Activated T-helper 2 cell treated with anti-CD3 and anti-CD28 coated beads, Interferon-gamma antibody, Interleukin-2, Interleukin-4, amounts not matched to agents 10 μg/mL and 5 μg/mL and 100 μg/mL, durations not matched to agents 14 hours and 24 hours and 36 hours (primary cell): Measurements from ENCODE around the gene ARHGDIG. TPM values are rescaled to one million over a fixed set of nuclear protein-coding genes. Genes with fewer than 3 reads are reported as not detected.
A peak's percentile ranks its signal among the peaks of the same experiment; 100 is the strongest.
"Not testable (repeated sequence)": the region's sequence is repeated elsewhere in the genome, so short reads cannot be mapped to it uniquely, and the experiment has no call there.

Experiments used
- DNase-seq: peaks from one replicate; pipeline ENCODE4 v3.0.0; 2021; ENCODE audit warnings: low spot score
- H3K27ac Mint-ChIP-seq: one replicate; pipeline ENCODE4 v1.8.0; 2021; ENCODE audit warnings: mixed read lengths
- H3K27me3 Mint-ChIP-seq: one replicate; pipeline ENCODE4 v1.8.0; 2021; ENCODE audit warnings: low read depth, mixed read lengths
- H3K36me3 Mint-ChIP-seq: one replicate; pipeline ENCODE4 v1.8.0; 2021; ENCODE audit warnings: low read depth, mixed read lengths
- H3K4me1 Mint-ChIP-seq: one replicate; pipeline ENCODE4 v1.8.0; 2021; ENCODE audit warnings: low read depth, mixed read lengths
- H3K4me3 Mint-ChIP-seq: one replicate; pipeline ENCODE4 v1.8.0; 2021; ENCODE audit warnings: low read depth, mild to moderate bottlenecking, moderate library complexity, mixed read lengths
- H3K9me3 Mint-ChIP-seq: one replicate; pipeline ENCODE4 v1.8.0; 2021; ENCODE audit warnings: mixed read lengths
- intact Hi-C: fragments of 100-400 bp; cut with micrococcal nuclease; formaldehyde crosslinking; loops from one replicate; pipeline ENCODE4 v1.15.1; 2023
- total RNA-seq: library from RNA; stranded (reverse); gene quantifications from 2 replicates; pipeline ENCODE4 v1.2.3, GENCODE V29; 2022

Gene ARHGDIG
- total RNA-seq, 1 donor from 2014 or later = 0.82 TPM

DNA sequence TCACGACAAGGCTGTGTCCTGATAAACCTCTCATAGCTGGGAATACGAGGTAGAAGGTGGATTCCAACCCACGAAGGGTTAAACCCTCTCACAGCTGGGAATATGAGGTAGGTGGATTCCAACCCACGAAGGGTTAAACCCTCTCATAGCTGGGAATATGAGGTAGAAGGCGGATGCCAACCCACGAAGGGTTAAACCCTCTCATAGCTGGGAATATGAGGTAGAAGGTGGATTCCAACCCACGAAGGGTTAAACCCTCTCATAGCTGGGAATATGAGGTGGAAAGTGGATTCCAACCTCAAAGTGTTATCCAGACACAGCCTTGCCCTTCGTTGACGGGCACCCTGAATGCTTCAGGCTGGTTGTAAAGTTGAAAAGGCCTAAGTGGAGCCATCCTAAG, 41.1 kb downstream of the ARHGDIG start:
- H3K9me3 Mint-ChIP-seq = no peaks in the 10 kb centered on the region
- H3K27me3 Mint-ChIP-seq = no peaks in the 10 kb centered on the region
- no peak overlapping the region for H3K27ac Mint-ChIP-seq
- H3K4me3 Mint-ChIP-seq = no peak overlapping the region
- H3K36me3 Mint-ChIP-seq = peaks cover 23% of the 10 kb centered on the region
- peaks cover 49% of the 10 kb centered on the region for H3K4me1 Mint-ChIP-seq
- DNase-seq = no peak
- intact Hi-C loops = no loop called here

- intact Hi-C loops = no loop called here
- Mint-ChIP-seq H3K4me1 (peaks cover 48% of the 10 kb centered on the region), H3K27ac (no peak overlapping the region)
Observed at GRCh38 chr16:322476-323143, 42.2 kb downstream of the ARHGDIG start.

GRCh38 chr16:324201-324450, 43.7 kb downstream of the ARHGDIG start:
- Mint-ChIP-seq H3K27ac (no peak overlapping the region), H3K27me3 (no peaks in the 10 kb centered on the region), H3K4me1 (peaks cover 34% of the 10 kb centered on the region), H3K36me3 (peaks cover 8% of the 10 kb centered on the region), H3K9me3 (no peaks in the 10 kb centered on the region), H3K4me3 (peak overlapping the region; percentile 37)
- no peak for DNase-seq
- intact Hi-C loops = no loop called here

More at GRCh38 chr16:322476-323143, 42.2 kb downstream of the ARHGDIG start:
- Mint-ChIP-seq H3K4me3 (no peak overlapping the region), H3K9me3 (no peaks in the 10 kb centered on the region), H3K36me3 (peaks cover 22% of the 10 kb centered on the region), H3K27me3 (no peaks in the 10 kb centered on the region)
- DNase-seq = no peak

DNA sequence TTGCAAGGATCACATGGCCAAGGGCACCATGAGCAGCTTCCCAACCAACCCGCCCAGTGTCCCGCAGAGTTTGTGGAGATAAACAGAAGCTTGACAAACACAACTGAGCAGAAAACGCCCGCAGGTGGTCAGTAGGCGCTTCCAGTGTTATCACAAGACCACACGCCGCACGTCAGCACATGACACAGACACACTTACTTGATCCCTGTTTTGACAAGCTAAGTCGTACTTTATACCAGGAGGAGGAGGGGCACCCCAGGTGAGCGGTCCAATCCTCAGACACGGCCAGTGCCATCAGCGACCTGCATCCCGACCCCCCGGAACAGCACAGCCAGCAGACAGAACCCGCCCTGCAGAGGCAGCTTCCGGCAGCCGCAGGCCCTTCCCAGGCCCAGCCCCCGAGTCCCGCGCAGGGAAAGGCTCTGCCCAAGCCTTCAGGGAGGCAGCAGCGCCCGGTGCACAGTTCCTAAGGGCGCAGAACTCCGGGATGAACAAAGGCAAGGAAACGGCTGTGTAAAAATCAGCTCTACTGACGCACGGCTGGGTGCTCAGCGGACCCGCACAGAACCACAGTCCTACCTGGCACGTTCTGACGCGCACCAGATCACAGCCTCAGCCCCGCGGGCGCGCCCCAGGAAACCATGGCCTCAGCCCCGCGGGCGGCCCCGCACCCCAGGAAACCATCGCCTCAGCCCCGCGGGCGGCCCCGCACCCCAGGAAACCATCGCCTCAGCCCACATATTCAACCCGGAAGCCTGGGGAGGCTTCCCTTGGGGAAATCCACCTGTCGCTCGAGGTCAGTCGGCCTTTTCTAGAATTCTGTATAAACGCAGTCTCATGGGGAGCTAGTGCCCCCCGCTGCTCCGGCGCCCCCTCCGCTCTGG, 44.3 kb downstream of the ARHGDIG start:
- Mint-ChIP-seq H3K4me3 (peak overlapping the region; percentile 37), H3K36me3 (peaks cover 6% of the 10 kb centered on the region), H3K27ac (peak overlapping the region; percentile 47), H3K4me1 (peaks cover 32% of the 10 kb centered on the region), H3K27me3 (no peaks in the 10 kb centered on the region), H3K9me3 (no peaks in the 10 kb centered on the region)
- intact Hi-C loops = no loop called here
- DNase-seq = peak; percentile 71

DNA sequence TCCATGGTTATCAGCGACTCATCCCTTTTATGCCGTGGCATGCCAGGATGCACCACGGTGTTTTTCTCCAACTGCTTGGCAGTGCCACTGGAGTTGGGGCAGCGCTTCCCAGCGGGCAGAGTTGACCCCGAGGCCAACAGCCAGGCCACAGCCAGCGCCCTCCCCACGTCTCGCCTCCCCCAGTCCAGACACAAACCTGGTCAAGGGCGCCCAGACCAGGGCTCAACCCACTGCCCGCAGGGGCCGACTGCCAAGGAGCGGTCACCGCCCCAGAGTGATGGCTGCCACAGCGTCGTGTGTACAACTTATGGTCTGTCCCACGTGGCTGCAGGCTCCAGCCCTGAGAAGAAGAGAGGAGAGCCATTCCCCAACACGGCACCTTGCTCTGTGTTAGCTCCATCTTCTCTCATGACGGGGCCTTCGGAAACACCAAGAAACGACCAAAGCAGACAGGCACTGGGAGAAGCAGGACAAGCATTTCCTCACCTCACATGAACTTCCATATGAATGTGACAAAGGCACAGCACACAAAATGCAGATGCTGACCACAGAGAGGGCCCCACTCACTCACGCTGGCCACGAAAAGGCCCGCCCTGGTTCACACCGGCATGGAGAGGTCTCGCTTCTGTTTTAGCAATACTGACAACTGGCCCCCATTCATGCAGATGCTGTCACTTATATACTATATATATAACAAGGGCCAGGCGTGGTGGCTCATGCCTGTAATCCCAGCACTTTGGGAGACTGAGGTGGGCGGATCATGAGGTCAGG, 45.2 kb downstream of the ARHGDIG start:
- intact Hi-C loops = no loop called here
- Mint-ChIP-seq H3K27me3 (no peaks in the 10 kb centered on the region), H3K27ac (peak overlapping the region; percentile 13), H3K4me3 (peak overlapping the region; percentile 34), H3K4me1 (peaks cover 29% of the 10 kb centered on the region), H3K9me3 (no peaks in the 10 kb centered on the region), H3K36me3 (peaks cover 5% of the 10 kb centered on the region)
- DNase-seq = no peak

- Mint-ChIP-seq H3K27ac (no peak overlapping the region), H3K9me3 (no peaks in the 10 kb centered on the region), H3K4me3 (no peak overlapping the region), H3K4me1 (peaks cover 27% of the 10 kb centered on the region), H3K27me3 (no peaks in the 10 kb centered on the region), H3K36me3 (peaks cover 7% of the 10 kb centered on the region)
- no peak for DNase-seq
- intact Hi-C loops = no loop called here
Observed at GRCh38 chr16:330741-331140, 50.4 kb downstream of the ARHGDIG start.

- DNase-seq, H3K36me3 Mint-ChIP-seq, intact Hi-C loops, H3K27me3 Mint-ChIP-seq, H3K4me3 Mint-ChIP-seq, H3K9me3 Mint-ChIP-seq, H3K27ac Mint-ChIP-seq: not testable (repeated sequence)
- H3K4me1 Mint-ChIP-seq = peaks cover 29% of the 10 kb centered on the region
Observed at GRCh38 chr16:331181-331814, 50.9 kb downstream of the ARHGDIG start.

Other genes with a start within 250 kb of the ARHGDIG start
- gene POLR3K, start 227.0 kb upstream of the ARHGDIG start, total RNA-seq = 64.8 and 67.3 TPM in 2 replicates
- 77.5 and 83.1 TPM in 2 replicates for gene SNRNP25, start 226.8 kb upstream of the ARHGDIG start, total RNA-seq
- gene RHBDF1, start 208.0 kb upstream of the ARHGDIG start, total RNA-seq = 1.2 and 1.6 TPM in 2 replicates
- 77.7 and 78.6 TPM in 2 replicates for gene MPG, start 202.4 kb upstream of the ARHGDIG start, total RNA-seq
- gene NPRL3, start 141.9 kb upstream of the ARHGDIG start, total RNA-seq = 53.0 and 57.1 TPM in 2 replicates
- gene HBZ, start 127.9 kb upstream of the ARHGDIG start, total RNA-seq = not detected in 2 replicates
- not detected in 2 replicates for gene HBM, start 114.6 kb upstream of the ARHGDIG start, total RNA-seq
- gene HBA2, start 107.7 kb upstream of the ARHGDIG start, total RNA-seq = 0.32 TPM in 1 of 2 replicates, not detected in the other
- gene HBA1, start 103.9 kb upstream of the ARHGDIG start, total RNA-seq = 0.55 TPM in 1 of 2 replicates, not detected in the other
- gene HBQ1, start 100.1 kb upstream of the ARHGDIG start, total RNA-seq = 0.39 and 0.62 TPM in 2 replicates
- gene LUC7L, start 51.1 kb upstream of the ARHGDIG start, total RNA-seq = 91.0 and 93.5 TPM in 2 replicates
- gene FAM234A, start 45.8 kb upstream of the ARHGDIG start, total RNA-seq = 30.3 TPM in 2 replicates
- gene RGS11, start 4.6 kb upstream of the ARHGDIG start, total RNA-seq = 0.30 and 0.46 TPM in 2 replicates
- gene PDIA2, start 2.6 kb downstream of the ARHGDIG start, total RNA-seq = not detected in 2 replicates
- gene AXIN1, start 72.1 kb downstream of the ARHGDIG start, total RNA-seq = 28.1 and 29.1 TPM in 2 replicates
- 92.5 and 92.9 TPM in 2 replicates for gene MRPL28, start 89.9 kb downstream of the ARHGDIG start, total RNA-seq
- 34.3 and 36.7 TPM in 2 replicates for gene PGAP6, start 101.4 kb downstream of the ARHGDIG start, total RNA-seq
- 78.4 and 84.2 TPM in 2 replicates for gene NME4, start 116.6 kb downstream of the ARHGDIG start, total RNA-seq
- gene DECR2, start 121.3 kb downstream of the ARHGDIG start, total RNA-seq = 18.9 and 20.9 TPM in 2 replicates
- gene RAB11FIP3, start 145.1 kb downstream of the ARHGDIG start, total RNA-seq = 45.7 and 47.2 TPM in 2 replicates
- 101 and 103 TPM in 2 replicates for gene CAPN15, start 247.1 kb downstream of the ARHGDIG start, total RNA-seq